NOMO-1 treated with DMSO at 0.1 percent for 48 hours (cell line): ENCODE measurements around the gene ALDOB.
"Not testable (repeated sequence)": the region's sequence is repeated elsewhere in the genome, so short reads cannot be mapped to it uniquely, and the experiment has no call there.

Experiments used
- DNase-seq: peaks from one replicate; lab custom pipeline; 2025; ENCODE audit not compliant: unreplicated experiment; lab: John Stamatoyannopoulos, UW

Gene ALDOB

GRCh38 chr9:101388507-101388993 lies 47.0 kb downstream of the ALDOB start:
- DNase-seq, result no peak

GRCh38 chr9:101387871-101388506 lies 47.6 kb downstream of the ALDOB start:
- DNase-seq, result no peak

- not testable (repeated sequence) for DNase-seq
These were observed 50.6 kb downstream of the ALDOB start, which contains the start of gene BAAT for GRCh38 chr9:101384873-101385536. Gene BAAT (minus strand): TSS chr9:101385006. CDS start chr9:101371404, 13,602 bp downstream.

- no peak for DNase-seq
These were observed 52.2 kb downstream of the ALDOB start for GRCh38 chr9:101383361-101383760.

GRCh38 chr9:101381833-101382342 lies 53.7 kb downstream of the ALDOB start:
- DNase-seq, result no peak

- DNase-seq, result no peak
These were observed 54.5 kb downstream of the ALDOB start for GRCh38 chr9:101381118-101381517.

GRCh38 chr9:101380295-101380694 lies 55.3 kb downstream of the ALDOB start:
- DNase-seq, result no peak

GRCh38 chr9:101376111-101376848 lies 59.3 kb downstream of the ALDOB start:
- DNase-seq, result no peak

GRCh38 chr9:101375546-101375945 lies 60.0 kb downstream of the ALDOB start:
- no peak for DNase-seq

GRCh38 chr9:101372327-101373118 lies 63.1 kb downstream of the ALDOB start:
- no peak for DNase-seq

GRCh38 chr9:101371813-101372212 lies 63.8 kb downstream of the ALDOB start:
- no peak for DNase-seq
